ENCODE data around the gene SALL3. TPM values are rescaled to one million over a fixed set of nuclear protein-coding genes. Genes with fewer than 3 reads are reported as not detected.
"Not testable (repeated sequence)": the region's sequence is repeated elsewhere in the genome, so short reads cannot be mapped to it uniquely, and the experiment has no call there.

SALL3 gene
- total RNA-seq, 2 donors from 2014 or later: 3.0 to 40.8 TPM

DNA sequence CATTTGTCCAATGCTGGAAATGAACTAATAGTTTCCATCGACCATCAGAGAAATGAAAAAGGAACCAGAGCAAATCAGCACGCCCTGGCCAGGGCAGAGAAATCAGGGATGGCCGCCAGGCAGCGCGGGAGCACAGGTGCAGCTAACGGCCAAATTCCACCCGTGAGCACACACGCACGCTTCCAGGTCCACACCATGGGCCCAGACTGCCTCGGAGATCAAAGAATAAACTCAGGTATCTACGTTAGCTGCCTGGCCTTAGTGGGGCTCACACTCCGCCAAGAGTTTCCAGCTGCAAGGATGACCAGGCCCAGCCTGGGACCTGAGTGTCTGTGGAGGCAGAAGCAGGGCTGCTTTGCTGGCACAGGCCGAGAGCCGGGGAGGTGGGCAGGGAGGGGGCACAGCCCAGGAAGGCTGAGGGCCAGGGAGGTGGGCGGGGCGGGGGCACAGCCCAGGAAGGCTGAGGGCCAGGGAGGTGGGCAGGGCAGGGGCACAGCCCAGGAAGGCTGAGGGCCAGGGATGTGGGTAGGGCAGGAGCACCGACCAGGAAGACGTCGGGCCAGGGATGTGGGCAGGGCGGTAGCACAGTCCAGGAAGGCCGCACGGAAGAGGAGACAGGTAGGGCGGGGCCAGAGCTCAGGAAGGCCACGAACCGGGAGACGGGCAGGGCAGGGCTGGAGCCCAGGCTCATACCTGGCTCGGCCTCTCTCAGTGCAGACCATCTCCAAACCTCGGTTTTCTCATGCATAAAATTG lies 43.2 kb upstream of the SALL3 start:
- Histone ChIP-seq H3K36me3 (no peaks in the 10 kb centered on the region), H3K9me3 (no peaks in the 10 kb centered on the region), H3K27ac (no peak overlapping the region), H3K27me3 (replicated peaks; ENCODE audit: insufficient read depth) (no peaks in the 10 kb centered on the region), H3K4me1 (replicated peaks) (no peaks in the 10 kb centered on the region), H3K4me3 (no peak overlapping the region)
- intact Hi-C loops (cut with DNase I): no loop called here
- DNase-seq (ENCODE audit: low spot score): no peak
- TF ChIP-seq, protein P1, sequence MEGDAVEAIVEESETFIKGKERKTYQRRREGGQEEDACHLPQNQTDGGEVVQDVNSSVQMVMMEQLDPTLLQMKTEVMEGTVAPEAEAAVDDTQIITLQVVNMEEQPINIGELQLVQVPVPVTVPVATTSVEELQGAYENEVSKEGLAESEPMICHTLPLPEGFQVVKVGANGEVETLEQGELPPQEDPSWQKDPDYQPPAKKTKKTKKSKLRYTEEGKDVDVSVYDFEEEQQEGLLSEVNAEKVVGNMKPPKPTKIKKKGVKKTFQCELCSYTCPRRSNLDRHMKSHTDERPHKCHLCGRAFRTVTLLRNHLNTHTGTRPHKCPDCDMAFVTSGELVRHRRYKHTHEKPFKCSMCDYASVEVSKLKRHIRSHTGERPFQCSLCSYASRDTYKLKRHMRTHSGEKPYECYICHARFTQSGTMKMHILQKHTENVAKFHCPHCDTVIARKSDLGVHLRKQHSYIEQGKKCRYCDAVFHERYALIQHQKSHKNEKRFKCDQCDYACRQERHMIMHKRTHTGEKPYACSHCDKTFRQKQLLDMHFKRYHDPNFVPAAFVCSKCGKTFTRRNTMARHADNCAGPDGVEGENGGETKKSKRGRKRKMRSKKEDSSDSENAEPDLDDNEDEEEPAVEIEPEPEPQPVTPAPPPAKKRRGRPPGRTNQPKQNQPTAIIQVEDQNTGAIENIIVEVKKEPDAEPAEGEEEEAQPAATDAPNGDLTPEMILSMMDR (IDR thresholded peaks at IDR 0.05): no peak
- 85% methylated on average over 27 of the region's 28 CpGs for WGBS

DNA sequence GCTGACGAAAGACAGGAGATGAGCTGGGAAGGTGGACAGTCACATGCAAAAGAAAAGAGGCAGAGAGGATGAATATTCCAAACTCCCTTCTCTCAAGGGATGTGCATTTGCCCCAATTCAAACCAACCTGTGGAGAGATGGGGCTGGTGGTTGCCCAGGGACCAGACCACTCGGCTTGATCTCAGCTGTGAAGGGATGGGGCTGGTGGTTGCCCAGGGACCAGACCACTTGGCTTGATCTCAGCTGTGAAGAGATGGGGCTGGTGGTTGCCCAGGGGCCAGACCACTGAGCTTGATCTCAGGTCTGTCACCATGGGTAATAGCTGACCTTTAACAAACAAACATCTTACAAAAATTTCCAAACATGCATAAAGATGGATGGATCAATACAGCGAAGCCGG lies 42.5 kb upstream of the SALL3 start:
- TF ChIP-seq POLR2A (IDR thresholded peaks at IDR 0.05): no peak
- TF ChIP-seq POLR2AphosphoS5 (IDR thresholded peaks at IDR 0.05): no peak
- TF ChIP-seq, protein P1 (IDR thresholded peaks at IDR 0.05): no peak
- H3K4me1 ChIP-seq (replicated peaks): no peaks in the 10 kb centered on the region
- intact Hi-C loops (cut with DNase I): no loop called here
- H3K36me3 ChIP-seq: no peaks in the 10 kb centered on the region
- H3K27me3 ChIP-seq (replicated peaks; ENCODE audit: insufficient read depth): no peaks in the 10 kb centered on the region
- no peak overlapping the region for H3K4me3 ChIP-seq
- WGBS: 93% methylated on average over 4 of the region's 4 CpGs
- no peak for DNase-seq (ENCODE audit: low spot score)
- H3K9me3 ChIP-seq: no peaks in the 10 kb centered on the region
- no peak overlapping the region for H3K27ac ChIP-seq

DNA sequence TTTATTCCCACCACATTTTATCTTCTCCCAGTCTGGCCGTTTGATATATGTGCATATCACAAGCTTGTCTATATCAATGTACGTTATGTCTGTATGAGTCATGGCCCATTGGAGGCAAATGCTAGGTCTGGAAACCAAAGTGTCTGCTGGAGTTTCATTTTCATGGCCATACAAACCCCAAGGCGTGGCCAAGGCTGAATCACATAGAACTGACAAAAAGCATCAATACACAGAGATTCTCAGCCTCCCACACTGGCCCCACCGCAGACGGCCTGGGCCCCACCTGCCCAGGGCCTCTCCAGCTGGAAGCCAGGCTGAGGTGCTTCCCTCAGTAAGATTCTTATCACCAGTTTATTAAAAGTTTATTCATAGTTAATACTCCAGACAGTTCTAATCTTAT lies 40.5 kb upstream of the SALL3 start:
- intact Hi-C loops (cut with DNase I): no loop called here
- no peak for TF ChIP-seq POLR2A (IDR thresholded peaks at IDR 0.05)
- TF ChIP-seq, protein P1 (IDR thresholded peaks at IDR 0.05): no peak
- no peak for TF ChIP-seq POLR2AphosphoS5 (IDR thresholded peaks at IDR 0.05)
- H3K4me3 ChIP-seq: no peak overlapping the region
- no peak for DNase-seq (ENCODE audit: low spot score)
- WGBS: 75% methylated on average over 5 of the region's 5 CpGs
- no peaks in the 10 kb centered on the region for H3K9me3 ChIP-seq
- H3K4me1 ChIP-seq (replicated peaks): no peaks in the 10 kb centered on the region
- H3K36me3 ChIP-seq: no peaks in the 10 kb centered on the region
- no peaks in the 10 kb centered on the region for H3K27me3 ChIP-seq (replicated peaks; ENCODE audit: insufficient read depth)
- H3K27ac ChIP-seq: no peak overlapping the region

DNA sequence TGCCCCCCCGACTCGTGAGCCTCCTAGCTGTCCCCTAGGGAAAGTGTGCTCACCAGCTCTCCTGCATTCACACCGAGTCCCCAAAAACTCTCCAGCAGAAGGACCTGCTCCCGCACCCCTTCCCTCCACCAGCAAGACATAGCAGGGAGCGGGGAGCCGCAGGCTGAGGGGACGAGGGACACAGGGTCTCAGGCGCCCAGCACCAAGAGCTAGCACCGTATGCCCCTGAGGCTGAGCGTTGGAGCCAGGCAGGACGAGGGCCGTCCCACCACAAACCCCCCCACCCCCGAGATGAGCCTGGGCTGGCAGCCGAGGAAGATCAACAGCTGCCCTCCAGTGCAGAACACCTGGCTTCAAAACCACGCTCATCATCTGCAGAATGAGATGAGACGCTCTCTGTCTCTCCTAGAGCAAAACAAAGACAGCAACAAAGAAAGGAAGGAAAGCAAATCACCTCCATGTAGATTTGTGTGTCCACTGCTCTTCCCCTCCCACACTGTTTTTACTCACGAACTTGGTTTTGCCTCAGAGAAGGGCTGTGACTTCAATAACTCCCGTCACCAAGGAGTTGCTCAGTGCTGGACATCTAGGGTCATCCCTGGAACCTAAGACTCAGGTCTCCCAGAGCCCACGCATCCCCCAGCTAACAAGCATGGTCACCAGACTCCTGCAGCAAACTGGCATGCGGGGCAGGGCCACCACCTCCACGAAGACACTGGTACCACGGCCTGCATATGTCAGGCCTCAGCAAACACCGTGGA lies 39.7 kb upstream of the SALL3 start:
- TF ChIP-seq POLR2AphosphoS5 (IDR thresholded peaks at IDR 0.05): no peak
- TF ChIP-seq POLR2A (IDR thresholded peaks at IDR 0.05): no peak
- TF ChIP-seq, protein P1 (IDR thresholded peaks at IDR 0.05): no peak
- Histone ChIP-seq H3K4me3 (no peak overlapping the region), H3K4me1 (replicated peaks) (no peaks in the 10 kb centered on the region), H3K36me3 (no peaks in the 10 kb centered on the region), H3K27me3 (replicated peaks; ENCODE audit: insufficient read depth) (no peaks in the 10 kb centered on the region), H3K27ac (no peak overlapping the region), H3K9me3 (no peaks in the 10 kb centered on the region)
- intact Hi-C loops (cut with DNase I): no loop called here
- WGBS: 82% methylated on average over 23 of the region's 23 CpGs
- no peak for DNase-seq (ENCODE audit: low spot score)

DNA sequence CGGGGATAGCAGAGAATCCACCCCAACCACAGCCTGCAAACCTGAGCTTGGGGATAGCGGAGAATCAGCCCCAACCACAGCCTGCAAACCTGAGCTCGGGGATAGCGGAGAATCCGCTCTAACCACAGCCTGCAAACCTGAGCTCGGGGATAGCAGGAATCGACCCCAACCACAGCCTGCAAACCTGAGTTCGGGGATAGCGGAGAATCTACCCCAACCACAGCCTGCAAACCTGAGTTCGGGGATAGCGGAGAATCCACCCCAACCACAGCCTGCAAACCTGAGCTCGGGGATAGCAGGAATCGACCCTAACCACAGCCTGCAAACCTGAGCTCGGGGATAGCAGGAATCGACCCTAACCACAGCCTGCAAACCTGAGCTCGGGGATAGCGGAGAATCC lies 37.4 kb upstream of the SALL3 start:
- WGBS: 91% methylated on average over 17 of the region's 17 CpGs
- H3K27me3 ChIP-seq (replicated peaks; ENCODE audit: insufficient read depth); H3K27ac ChIP-seq; H3K36me3 ChIP-seq; DNase-seq (ENCODE audit: low spot score); H3K4me1 ChIP-seq (replicated peaks); intact Hi-C loops (cut with DNase I); H3K4me3 ChIP-seq; H3K9me3 ChIP-seq: not testable (repeated sequence)
